HEK293T (cell line): ENCODE measurements around the gene RAB40B.

ENCODE experiments used
- ARNT ChIP-seq: fragments of 450-650 bp; IDR thresholded peaks from 2 replicates; pipeline ENCODE4 v1.6.1; 2017; ENCODE audit warnings: mild to moderate bottlenecking
- BHLHE40 ChIP-seq: fragments of 450-650 bp; IDR thresholded peaks from 2 replicates; pipeline ENCODE4 v1.6.1; 2016; ENCODE audit warnings: mild to moderate bottlenecking, moderate library complexity, borderline replicate concordance
- CTBP1 ChIP-seq: fragments of 450-650 bp; IDR thresholded peaks from 2 replicates; pipeline ENCODE4 v1.6.1; 2016; ENCODE audit warnings: borderline replicate concordance
- ELF4 ChIP-seq: fragments of 450-650 bp; IDR thresholded peaks from 2 replicates; pipeline ENCODE4 v1.6.1; 2017; ENCODE audit warnings: antibody characterized with exemption
- HDGF ChIP-seq: fragments of 450-650 bp; IDR thresholded peaks from 2 replicates; pipeline ENCODE4 v1.6.1; 2017; ENCODE audit warnings: antibody characterized with exemption, borderline replicate concordance
- SP1 ChIP-seq: fragments of 450-650 bp; IDR thresholded peaks from 2 replicates; pipeline ENCODE4 v1.6.1; 2017
- ZNF384 ChIP-seq: fragments of 450-650 bp; IDR thresholded peaks from 2 replicates; pipeline ENCODE4 v1.6.1; 2016

GRCh38 chr17:82629748-82630147 lies 68.8 kb downstream of the RAB40B start:
- TF ChIP-seq BHLHE40 (no peak), HDGF (no peak), ZNF384 (no peak), ARNT (no peak), SP1 (no peak), CTBP1 (no peak), ELF4 (no peak)
